MG63 (cell line): ENCODE results near the gene SEC14L2. TPM values are rescaled to one million over a fixed set of nuclear protein-coding genes. Genes with fewer than 3 reads are reported as not detected.
A peak's percentile ranks its signal among the peaks of the same experiment; 100 is the strongest.

ENCODE experiments used
- DNase-seq: peaks from one replicate; pipeline ENCODE4 v3.0.0-alpha.2; 2020
- H3K27me3 ChIP-seq: fragments of 250-450 bp; sonication (Bioruptor Pico); 2 replicates; pipeline ENCODE4 v1.5.1; 2020; ENCODE audit warnings: mild to moderate bottlenecking, moderate library complexity
- H3K36me3 ChIP-seq: fragments of 250-450 bp; sonication (Bioruptor Pico); 2 replicates; pipeline ENCODE4 v1.5.1; 2020; ENCODE audit warnings: mild to moderate bottlenecking, moderate library complexity
- H3K4me3 ChIP-seq: fragments of 250-450 bp; sonication (Bioruptor Pico); 2 replicates; pipeline ENCODE4 v1.5.1; 2020; ENCODE audit warnings: mild to moderate bottlenecking, moderate library complexity
- H3K9me3 ChIP-seq: fragments of 250-450 bp; sonication (Bioruptor Pico); 2 replicates; pipeline ENCODE4 v1.5.1; 2020; ENCODE audit warnings: mild to moderate bottlenecking, moderate library complexity
- total RNA-seq: library from RNA; depleted of rRNA; stranded (reverse); fragments of >200 nt; shearing (Covaris generic); gene quantifications from 2 replicates; pipeline ENCODE4 v1.2.3, GENCODE V29; 2014; ENCODE audit warnings: low replicate concordance; rRNA removed

SEC14L2 gene
- total RNA-seq: 16.3 and 30.2 TPM in 2 replicates

DNA sequence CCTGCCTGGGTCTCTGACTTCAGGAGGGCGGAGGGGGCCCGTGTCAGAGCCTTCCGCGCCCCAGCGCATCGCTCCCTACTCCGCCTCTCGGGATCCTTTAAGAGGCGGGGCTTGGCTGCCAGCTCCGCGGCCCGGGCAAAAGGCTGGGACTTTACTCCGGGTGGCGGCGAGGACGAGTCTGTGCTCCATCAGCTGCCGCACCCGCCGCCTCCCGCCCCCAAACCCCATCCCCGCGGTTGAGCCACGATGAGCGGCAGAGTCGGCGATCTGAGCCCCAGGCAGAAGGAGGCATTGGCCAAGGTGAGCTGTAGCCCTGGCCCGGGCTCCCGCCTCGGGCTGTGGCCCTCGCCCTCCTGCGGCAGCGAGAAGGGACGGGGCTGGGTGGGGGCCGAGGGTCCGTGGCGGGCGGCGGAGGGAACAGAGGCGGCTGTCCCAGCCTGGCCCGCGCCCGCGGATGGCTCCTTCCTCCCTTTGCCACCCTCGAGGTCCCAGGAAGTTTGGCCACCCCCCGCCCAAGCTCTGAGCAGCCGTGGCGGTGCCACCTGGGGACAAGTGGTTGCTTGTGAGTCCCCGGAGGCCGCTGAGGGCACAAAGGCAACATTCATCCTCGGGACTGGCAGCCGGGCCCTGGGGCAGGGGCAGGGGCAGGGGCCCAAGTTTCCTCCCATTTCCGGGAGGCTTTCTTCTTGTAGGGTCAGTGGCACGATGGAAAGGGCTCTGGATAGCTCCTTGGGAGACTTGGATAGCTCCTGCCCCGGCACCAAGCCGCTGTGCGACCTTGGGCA is at the start of gene SEC14L2:
TSS of gene SEC14L2 (plus strand) at position 148 of the 785 bp plus-strand sequence. CDS start at position 247, 99 bp downstream.
- peak; percentile 73 for DNase-seq
- H3K9me3 ChIP-seq: no peaks in the 10 kb centered on the region
- H3K36me3 ChIP-seq: no peaks in the 10 kb centered on the region
- H3K27me3 ChIP-seq: no peaks in the 10 kb centered on the region
- H3K4me3 ChIP-seq: peak within 1 kb of the TSS; percentile 75

GRCh38 chr22:30347255-30347892 is 49.4 kb upstream of the SEC14L2 start:
- Histone ChIP-seq H3K4me3 (no peak overlapping the region), H3K36me3 (peaks cover 90% of the 10 kb centered on the region), H3K9me3 (no peaks in the 10 kb centered on the region), H3K27me3 (no peaks in the 10 kb centered on the region)
- no peak for DNase-seq

DNA sequence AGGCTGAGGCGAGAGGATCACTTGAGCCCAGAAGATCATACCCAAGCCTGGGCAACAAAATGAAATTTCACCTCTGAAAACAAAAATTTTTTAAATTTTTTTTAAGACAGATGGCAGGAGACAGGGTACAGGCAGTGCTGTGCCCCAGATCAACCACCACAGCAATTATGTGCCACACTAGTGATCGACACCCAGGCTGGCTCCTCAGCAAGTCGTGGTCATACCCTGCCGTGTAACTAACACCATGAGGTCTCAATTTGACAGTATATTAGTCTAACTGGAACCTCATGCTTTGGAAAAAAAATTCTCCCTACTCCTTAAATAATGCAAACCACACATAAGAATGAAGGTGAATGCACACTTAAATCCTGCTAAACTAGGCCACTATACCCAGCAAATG is 48.4 kb upstream of the SEC14L2 start:
- Histone ChIP-seq H3K9me3 (no peaks in the 10 kb centered on the region), H3K4me3 (no peak overlapping the region), H3K27me3 (no peaks in the 10 kb centered on the region), H3K36me3 (peaks cover 89% of the 10 kb centered on the region)
- DNase-seq: no peak

- DNase-seq: no peak
- no peak overlapping the region for H3K4me3 ChIP-seq
- no peaks in the 10 kb centered on the region for H3K27me3 ChIP-seq
- no peaks in the 10 kb centered on the region for H3K9me3 ChIP-seq
- H3K36me3 ChIP-seq: peaks cover 89% of the 10 kb centered on the region
Observed at GRCh38 chr22:30348809-30349208, 48.0 kb upstream of the SEC14L2 start.

GRCh38 chr22:30351226-30351625 is 45.6 kb upstream of the SEC14L2 start:
- H3K36me3 ChIP-seq: peaks cover 71% of the 10 kb centered on the region
- H3K27me3 ChIP-seq: no peaks in the 10 kb centered on the region
- H3K4me3 ChIP-seq: no peak overlapping the region
- no peaks in the 10 kb centered on the region for H3K9me3 ChIP-seq
- no peak for DNase-seq

GRCh38 chr22:30354644-30355043 is 42.2 kb upstream of the SEC14L2 start:
- no peak overlapping the region for H3K4me3 ChIP-seq
- H3K36me3 ChIP-seq: peaks cover 39% of the 10 kb centered on the region
- DNase-seq: no peak
- H3K9me3 ChIP-seq: no peaks in the 10 kb centered on the region
- no peaks in the 10 kb centered on the region for H3K27me3 ChIP-seq

DNA sequence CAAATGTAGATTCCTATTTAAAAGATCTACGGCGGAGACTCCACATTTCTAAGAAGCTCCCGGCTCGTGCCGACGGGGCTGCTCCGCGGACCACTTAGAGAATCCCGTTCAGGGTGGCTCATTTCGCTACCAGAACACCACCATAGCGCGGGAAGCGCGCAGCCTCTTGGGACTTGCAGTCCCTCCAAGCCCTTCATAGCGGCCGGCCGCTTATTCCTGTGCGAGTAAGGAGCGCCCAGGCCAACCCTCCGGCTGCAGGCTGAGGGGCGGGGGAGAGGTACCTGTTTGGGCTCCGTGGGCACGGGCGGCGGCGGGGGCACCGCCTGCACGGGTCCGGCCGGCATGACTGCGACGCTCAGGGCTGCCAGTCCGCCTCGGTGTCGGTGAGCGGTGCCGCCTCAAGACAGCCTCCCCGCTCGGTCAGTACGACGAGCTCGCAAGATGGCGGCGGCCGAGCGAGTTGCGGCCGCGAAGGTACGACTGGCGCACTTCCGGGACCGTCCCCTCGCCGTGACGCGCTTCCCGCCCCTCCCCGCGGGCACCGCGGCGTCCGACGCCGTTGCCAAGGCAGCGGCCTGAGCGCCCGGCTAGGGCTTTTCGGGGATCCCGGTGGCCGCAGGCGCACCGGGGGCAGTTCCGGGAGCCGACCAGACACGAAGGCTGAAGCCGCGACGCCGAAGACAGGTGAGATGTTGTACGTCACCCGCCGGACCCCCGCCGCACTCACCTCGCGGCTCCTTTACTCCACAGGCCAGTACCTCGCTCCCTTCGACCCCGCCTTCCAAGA is 40.2 kb upstream of the SEC14L2 start, which contains the start of the genes CCDC157 and SF3A1:
TSS of gene CCDC157 (plus strand) at position 559 of the 787 bp plus-strand sequence. CDS start 8,994 bp downstream, outside the sequence.
TSS of gene SF3A1 (minus strand) at position 446 of the 787 bp plus-strand sequence. CDS start at position 344, 102 bp downstream.
- Histone ChIP-seq H3K9me3 (no peaks in the 10 kb centered on the region), H3K27me3 (no peaks in the 10 kb centered on the region), H3K36me3 (peaks cover 21% of the 10 kb centered on the region), H3K4me3 (peak within 1 kb of the TSS; percentile 99)
- peak; percentile 80 for DNase-seq

- Histone ChIP-seq H3K36me3 (peaks cover 20% of the 10 kb centered on the region), H3K27me3 (no peaks in the 10 kb centered on the region), H3K4me3 (peak overlapping the region; percentile 99), H3K9me3 (no peaks in the 10 kb centered on the region)
- DNase-seq: no peak
Observed at GRCh38 chr22:30357236-30357570, 39.6 kb upstream of the SEC14L2 start.

DNA sequence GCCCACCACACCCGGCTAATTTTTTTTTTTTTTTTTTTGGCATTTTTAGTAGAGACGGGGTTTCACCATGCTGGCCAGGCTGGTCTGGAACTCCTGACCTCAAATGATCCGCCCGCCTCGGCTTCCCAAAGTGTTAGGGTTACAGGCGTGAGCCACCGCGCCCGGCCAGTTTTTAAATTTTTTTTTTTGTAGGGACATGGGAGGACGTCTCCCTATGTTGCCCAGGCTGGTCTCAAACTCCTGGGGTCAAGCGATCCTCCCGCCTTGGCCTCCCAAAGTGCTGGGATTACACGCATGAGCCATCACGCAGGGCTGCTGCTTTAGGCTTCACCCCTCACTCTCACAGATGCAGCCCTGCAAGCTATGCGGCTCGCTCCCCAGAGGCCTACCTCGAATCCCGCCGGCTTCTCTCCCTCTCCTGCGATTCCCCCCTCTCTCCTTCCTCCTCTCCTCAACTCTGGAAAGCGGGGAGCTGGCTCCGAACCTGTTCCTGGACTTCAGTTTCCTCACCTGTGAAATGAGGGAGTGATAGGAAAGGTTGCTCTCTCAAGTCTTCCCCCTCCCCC is 39.1 kb upstream of the SEC14L2 start:
- H3K36me3 ChIP-seq: peaks cover 16% of the 10 kb centered on the region
- no peaks in the 10 kb centered on the region for H3K9me3 ChIP-seq
- no peaks in the 10 kb centered on the region for H3K27me3 ChIP-seq
- DNase-seq: no peak
- peak overlapping the region; percentile 99 for H3K4me3 ChIP-seq

DNA sequence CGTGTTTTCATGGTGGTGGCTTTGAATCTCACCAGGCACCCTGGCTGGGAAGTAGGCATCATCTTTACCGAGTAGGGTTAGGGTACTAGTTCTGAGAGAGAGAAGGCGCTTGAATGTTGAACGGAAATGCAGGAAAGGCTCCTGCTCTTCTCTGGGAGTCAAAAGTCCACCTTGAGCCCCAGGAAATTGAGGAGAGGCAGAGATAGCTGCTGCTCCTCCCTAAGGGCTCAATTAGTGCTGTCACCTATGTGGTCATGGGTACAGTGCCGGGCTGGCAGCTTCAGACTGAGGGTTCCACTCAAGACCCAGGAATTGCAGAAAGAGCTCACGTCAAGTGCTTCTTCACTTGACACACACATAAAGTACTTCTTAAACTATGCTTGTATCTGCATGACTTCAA is 38.3 kb upstream of the SEC14L2 start:
- Histone ChIP-seq H3K27me3 (no peaks in the 10 kb centered on the region), H3K36me3 (peaks cover 9% of the 10 kb centered on the region), H3K9me3 (no peaks in the 10 kb centered on the region), H3K4me3 (no peak overlapping the region)
- DNase-seq: no peak

- DNase-seq: no peak
- H3K36me3 ChIP-seq: no peaks in the 10 kb centered on the region
- H3K9me3 ChIP-seq: no peaks in the 10 kb centered on the region
- no peaks in the 10 kb centered on the region for H3K27me3 ChIP-seq
- no peak overlapping the region for H3K4me3 ChIP-seq
Observed at GRCh38 chr22:30361916-30362650, 34.7 kb upstream of the SEC14L2 start.

DNA sequence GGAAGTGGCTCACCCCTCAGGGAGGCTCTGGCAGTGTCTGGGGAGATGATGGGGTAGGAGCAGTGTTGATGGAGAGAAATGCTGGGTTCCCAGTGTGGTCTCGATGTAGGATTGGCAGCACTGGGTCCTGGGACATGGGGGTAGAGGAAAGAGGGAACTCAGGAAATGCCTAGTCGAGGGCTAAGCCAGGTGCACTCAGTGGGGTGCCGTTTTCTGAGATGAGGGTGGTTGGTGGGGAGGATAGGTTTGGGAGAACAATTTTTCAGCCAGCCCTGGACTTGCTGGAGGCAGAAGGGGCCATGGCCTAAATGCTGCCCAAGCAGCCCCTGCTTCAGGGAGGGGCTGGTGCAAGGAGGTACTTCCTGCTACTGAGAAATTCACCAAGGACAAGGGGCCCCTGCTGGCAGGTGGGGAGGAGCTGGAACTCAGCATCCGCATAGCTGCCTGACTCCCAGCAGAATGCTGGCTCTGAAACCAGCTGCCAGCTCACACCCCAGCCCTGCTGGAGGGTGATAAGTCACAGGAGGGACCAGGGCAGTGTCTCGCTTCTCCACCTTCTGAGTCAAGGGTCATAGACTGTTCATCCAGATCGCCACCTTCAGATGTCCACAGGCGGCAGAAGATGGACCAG is 34.1 kb upstream of the SEC14L2 start:
- no peaks in the 10 kb centered on the region for H3K9me3 ChIP-seq
- DNase-seq: no peak

GRCh38 chr22:30365891-30366290 is 30.9 kb upstream of the SEC14L2 start:
- no peak for DNase-seq
- H3K36me3 ChIP-seq: no peaks in the 10 kb centered on the region
- H3K9me3 ChIP-seq: no peaks in the 10 kb centered on the region
- no peak overlapping the region for H3K4me3 ChIP-seq
- no peaks in the 10 kb centered on the region for H3K27me3 ChIP-seq

More for the DNA sequence above, 34.1 kb upstream of the SEC14L2 start:
- H3K27me3 ChIP-seq: no peaks in the 10 kb centered on the region
- H3K36me3 ChIP-seq: no peaks in the 10 kb centered on the region
- no peak overlapping the region for H3K4me3 ChIP-seq

GRCh38 chr22:30368420-30368819 is 28.4 kb upstream of the SEC14L2 start:
- H3K9me3 ChIP-seq: no peaks in the 10 kb centered on the region

GRCh38 chr22:30370641-30371230 is 26.1 kb upstream of the SEC14L2 start:
- DNase-seq: no peak
- Histone ChIP-seq H3K4me3 (no peak overlapping the region), H3K36me3 (no peaks in the 10 kb centered on the region), H3K9me3 (no peaks in the 10 kb centered on the region), H3K27me3 (no peaks in the 10 kb centered on the region)

More at GRCh38 chr22:30368420-30368819, 28.4 kb upstream of the SEC14L2 start:
- DNase-seq: no peak
- no peak overlapping the region for H3K4me3 ChIP-seq
- no peaks in the 10 kb centered on the region for H3K36me3 ChIP-seq
- H3K27me3 ChIP-seq: no peaks in the 10 kb centered on the region
